Measurements from ENCODE around the gene IZUMO4.

- TF ChIP-seq ELF4 (IDR thresholded peaks at IDR 0.05) (no peak), SUZ12 (IDR thresholded peaks at IDR 0.05) (no peak), ZNF384 (IDR thresholded peaks at IDR 0.05) (no peak), ARNT (IDR thresholded peaks at IDR 0.05) (no peak), FOXM1 (IDR thresholded peaks at IDR 0.05; ENCODE audit: borderline replicate concordance) (no peak), SP1 (IDR thresholded peaks at IDR 0.05) (no peak), TARDBP (IDR thresholded peaks at IDR 0.05) (no peak)
These were observed 24.8 kb downstream of the IZUMO4 start for GRCh38 chr19:2121416-2122051.
